ENCODE results near the gene FOXK2. TPM values are rescaled to one million over a fixed set of nuclear protein-coding genes. Genes with fewer than 3 reads are reported as not detected.

Gene FOXK2
- total RNA-seq, 4 donors from 2014 or later, result 30.5 to 43.3 (median 38.8) TPM

DNA sequence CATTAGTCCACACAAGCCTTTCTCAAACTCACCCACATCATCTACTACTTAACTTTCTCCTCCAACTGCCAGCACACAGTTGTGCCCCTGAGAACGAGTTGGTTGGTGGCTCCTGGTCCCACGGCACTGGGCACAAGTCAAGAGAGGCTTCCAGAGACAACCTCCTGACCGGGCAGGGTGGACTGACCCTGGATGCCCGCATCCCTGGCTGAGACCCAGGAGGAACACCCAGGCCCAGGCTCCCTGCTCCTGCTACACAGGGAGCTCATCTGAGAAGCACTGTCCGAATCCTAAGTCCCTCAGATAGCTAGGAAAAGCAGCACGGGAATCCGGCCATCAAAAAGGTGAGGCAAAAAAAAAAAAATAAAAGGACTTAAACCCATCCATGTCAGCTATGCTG lies 99.7 kb downstream of the FOXK2 start:
- H3K9me3 ChIP-seq, result no peaks in the 10 kb centered on the region
- intact Hi-C loops (cut with DNase I), result no loop called here
- H3K27ac ChIP-seq, result no peak overlapping the region
- WGBS, 2 donors, result 91 to 96% methylated on average over 7 of the region's 7 CpGs
- H3K4me1 ChIP-seq, result no peaks in the 10 kb centered on the region
- peaks cover 52 to 71% of the 10 kb centered on the region in 2 donors for H3K36me3 ChIP-seq
- TF ChIP-seq, protein P1, sequence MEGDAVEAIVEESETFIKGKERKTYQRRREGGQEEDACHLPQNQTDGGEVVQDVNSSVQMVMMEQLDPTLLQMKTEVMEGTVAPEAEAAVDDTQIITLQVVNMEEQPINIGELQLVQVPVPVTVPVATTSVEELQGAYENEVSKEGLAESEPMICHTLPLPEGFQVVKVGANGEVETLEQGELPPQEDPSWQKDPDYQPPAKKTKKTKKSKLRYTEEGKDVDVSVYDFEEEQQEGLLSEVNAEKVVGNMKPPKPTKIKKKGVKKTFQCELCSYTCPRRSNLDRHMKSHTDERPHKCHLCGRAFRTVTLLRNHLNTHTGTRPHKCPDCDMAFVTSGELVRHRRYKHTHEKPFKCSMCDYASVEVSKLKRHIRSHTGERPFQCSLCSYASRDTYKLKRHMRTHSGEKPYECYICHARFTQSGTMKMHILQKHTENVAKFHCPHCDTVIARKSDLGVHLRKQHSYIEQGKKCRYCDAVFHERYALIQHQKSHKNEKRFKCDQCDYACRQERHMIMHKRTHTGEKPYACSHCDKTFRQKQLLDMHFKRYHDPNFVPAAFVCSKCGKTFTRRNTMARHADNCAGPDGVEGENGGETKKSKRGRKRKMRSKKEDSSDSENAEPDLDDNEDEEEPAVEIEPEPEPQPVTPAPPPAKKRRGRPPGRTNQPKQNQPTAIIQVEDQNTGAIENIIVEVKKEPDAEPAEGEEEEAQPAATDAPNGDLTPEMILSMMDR (IDR thresholded peaks at IDR 0.05), result no peak
- TF ChIP-seq POLR2A (IDR thresholded peaks at IDR 0.05), result no peak
- H3K4me3 ChIP-seq (replicated peaks in 1 of 3), result no peak overlapping the region
- no peak for DNase-seq
- no peaks in the 10 kb centered on the region for H3K27me3 ChIP-seq

DNA sequence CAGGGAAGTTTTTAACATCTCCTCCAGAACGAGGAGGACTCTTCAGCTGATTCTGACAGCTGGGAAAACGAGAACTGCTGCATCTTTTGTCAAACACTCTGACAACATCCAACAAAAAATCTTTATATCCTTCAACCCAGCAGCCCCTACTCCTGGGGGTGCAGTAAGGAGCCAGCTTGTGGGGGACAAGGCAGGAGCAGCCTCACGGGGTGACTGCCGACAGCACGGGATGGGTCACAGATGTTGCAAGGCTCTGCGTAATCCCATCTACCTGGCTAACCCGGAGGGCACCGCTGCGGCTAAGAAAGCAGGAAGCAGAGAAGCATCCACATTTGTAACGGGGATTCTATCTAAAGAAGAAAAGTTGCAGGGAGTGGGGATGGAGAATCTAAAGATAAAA lies 100.1 kb downstream of the FOXK2 start:
- intact Hi-C loops (cut with DNase I), result no loop called here
- no peaks in the 10 kb centered on the region for H3K4me1 ChIP-seq
- 95 to 96% methylated on average over 9 to 10 of the region's 10 CpGs for WGBS, 2 donors
- no peaks in the 10 kb centered on the region for H3K27me3 ChIP-seq
- no peak for DNase-seq
- TF ChIP-seq POLR2A (IDR thresholded peaks at IDR 0.05), result no peak
- TF ChIP-seq, protein P1 (IDR thresholded peaks at IDR 0.05), result no peak
- H3K27ac ChIP-seq, result no peak overlapping the region
- no peaks in the 10 kb centered on the region for H3K9me3 ChIP-seq
- no peak overlapping the region for H3K4me3 ChIP-seq (replicated peaks in 1 of 3)
- H3K36me3 ChIP-seq, result peaks cover 55 to 76% of the 10 kb centered on the region in 2 donors

DNA sequence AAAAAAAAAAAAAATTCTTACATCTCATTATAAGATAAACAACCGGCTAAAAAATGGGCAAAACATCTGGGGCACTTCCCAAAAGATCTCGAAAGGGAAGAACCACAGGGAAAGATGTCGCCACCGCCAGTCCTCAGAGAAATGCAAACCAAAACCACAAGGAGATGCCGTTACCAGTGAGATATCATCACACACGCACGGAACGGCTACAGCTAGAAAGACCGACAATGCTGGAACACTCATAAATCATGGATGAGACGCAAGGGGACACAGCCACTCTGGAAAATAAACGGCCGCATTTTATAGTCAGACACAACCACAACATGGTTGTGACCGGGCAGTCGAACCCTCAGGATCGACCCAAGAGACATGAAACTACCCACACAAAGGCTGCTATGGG lies 104.2 kb downstream of the FOXK2 start:
- intact Hi-C loops (cut with DNase I), result no loop called here
- no peak overlapping the region for H3K4me3 ChIP-seq (replicated peaks in 1 of 3)
- no peaks in the 10 kb centered on the region for H3K9me3 ChIP-seq
- TF ChIP-seq, protein P1 (IDR thresholded peaks at IDR 0.05), result no peak
- no peak for TF ChIP-seq POLR2A (IDR thresholded peaks at IDR 0.05)
- no peaks in the 10 kb centered on the region for H3K27me3 ChIP-seq
- no peak overlapping the region for H3K27ac ChIP-seq
- no peak for DNase-seq
- WGBS, 2 donors, result 89 to 91% methylated on average over 15 of the region's 15 CpGs
- no peaks in the 10 kb centered on the region for H3K4me1 ChIP-seq
- peaks cover 35 to 71% of the 10 kb centered on the region in 2 donors for H3K36me3 ChIP-seq

DNA sequence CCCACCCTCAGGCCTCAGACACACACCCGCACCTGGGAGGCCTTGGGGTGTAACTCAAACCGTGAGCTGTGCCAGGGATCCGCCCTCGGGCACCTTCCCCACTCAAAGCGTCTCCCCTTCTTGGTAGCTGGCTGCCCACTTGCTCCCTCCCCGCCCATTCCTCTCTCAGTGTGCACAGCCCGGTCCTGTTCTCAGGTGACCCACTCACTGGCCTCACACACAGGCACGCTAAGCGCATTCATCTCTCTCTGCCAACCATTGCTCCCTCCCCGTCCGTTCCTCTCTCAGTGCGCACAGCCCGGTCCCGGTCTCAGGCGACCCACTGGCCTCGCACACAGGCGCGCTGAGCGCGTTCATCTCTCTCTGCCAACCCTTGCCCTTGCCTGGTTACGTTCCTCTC lies 107.9 kb downstream of the FOXK2 start:
- no peaks in the 10 kb centered on the region for H3K27me3 ChIP-seq
- no peak overlapping the region for H3K27ac ChIP-seq
- no peak overlapping the region for H3K4me3 ChIP-seq (replicated peaks in 1 of 3)
- H3K9me3 ChIP-seq, result no peaks in the 10 kb centered on the region
- TF ChIP-seq, protein P1 (IDR thresholded peaks at IDR 0.05), result no peak
- TF ChIP-seq POLR2A (IDR thresholded peaks at IDR 0.05), result no peak
- intact Hi-C loops (cut with DNase I), result no loop called here
- WGBS, 2 donors, result 92 to 94% methylated on average over 21 of the region's 21 CpGs
- DNase-seq, result no peak
- H3K36me3 ChIP-seq, result peaks cover 16 to 48% of the 10 kb centered on the region in 2 donors
- H3K4me1 ChIP-seq, result no peaks in the 10 kb centered on the region

DNA sequence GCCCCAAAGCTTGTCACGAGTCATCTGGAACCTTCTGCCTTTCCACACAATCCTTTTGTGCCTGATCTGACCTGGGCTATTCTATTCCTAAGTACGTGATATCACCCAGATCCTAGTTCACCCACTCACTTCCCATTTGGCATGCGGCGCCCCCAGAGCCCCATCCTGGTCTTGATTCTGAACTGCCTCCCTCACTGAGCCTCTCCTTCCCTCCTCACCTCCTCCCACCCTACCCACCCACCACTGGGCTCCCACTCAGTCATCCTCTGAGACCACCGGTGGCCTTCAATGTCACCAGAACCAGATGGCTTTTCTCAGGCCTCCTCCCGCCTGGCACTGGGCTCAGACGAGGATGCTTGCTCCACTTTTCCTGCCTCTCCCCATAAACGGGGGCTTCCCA lies 110.2 kb downstream of the FOXK2 start:
- no peaks in the 10 kb centered on the region for H3K4me1 ChIP-seq
- no peak for DNase-seq
- no peak overlapping the region for H3K4me3 ChIP-seq (replicated peaks in 1 of 3)
- H3K9me3 ChIP-seq, result no peaks in the 10 kb centered on the region
- WGBS, 2 donors, result 87 to 92% methylated on average over 8 of the region's 8 CpGs
- TF ChIP-seq POLR2A (IDR thresholded peaks at IDR 0.05), result no peak
- TF ChIP-seq, protein P1 (IDR thresholded peaks at IDR 0.05), result no peak
- no peak overlapping the region for H3K27ac ChIP-seq
- H3K27me3 ChIP-seq, result no peaks in the 10 kb centered on the region
- intact Hi-C loops (cut with DNase I), result no loop called here
- H3K36me3 ChIP-seq, result peaks cover 9 to 39% of the 10 kb centered on the region in 2 donors

Data from thyroid gland (tissue), 4 donors.